AG09309 (cell line): ENCODE measurements around the gene RAB3C.

ENCODE experiments used
- DNase-seq: peaks from one replicate; pipeline ENCODE4 v3.0.0-alpha.2; 2010; ENCODE audit warnings: low read depth
- H3K4me3 ChIP-seq: 2 replicates; pipeline ENCODE4 v1.5.1; 2011; ENCODE audit warnings: mild to moderate bottlenecking, low read depth, low read length, moderate library complexity; ENCODE audit not compliant: control insufficient read depth
- CTCF ChIP-seq: IDR thresholded peaks from 2 replicates; pipeline ENCODE4 v1.5.1; 2011; ENCODE audit warnings: mild to moderate bottlenecking, low read depth, low read length, inconsistent platforms; ENCODE audit not compliant: insufficient read depth, control insufficient read depth; ENCODE audit errors: missing control alignments

Gene RAB3C

GRCh38 chr5:58904737-58905136 is 321.9 kb downstream of the RAB3C start:
- no peak overlapping the region for H3K4me3 ChIP-seq
- no peak for DNase-seq
- TF ChIP-seq CTCF, result no peak

- no peak for TF ChIP-seq CTCF
- no peak for DNase-seq
- H3K4me3 ChIP-seq, result no peak overlapping the region
Observed at GRCh38 chr5:58905944-58906343, 323.1 kb downstream of the RAB3C start.
